Endothelial cell (in vitro differentiated cells): ENCODE results near the gene SNX12. TPM values are rescaled to one million over a fixed set of nuclear protein-coding genes. Genes with fewer than 3 reads are reported as not detected.

Experiments
- DNase-seq: peaks from one replicate; pipeline ENCODE4 v3.0.0; 2021; ENCODE audit warnings: low spot score
- H3K27ac Mint-ChIP-seq: one replicate; pipeline ENCODE4 v1.8.0; 2021; ENCODE audit warnings: mixed read lengths, inconsistent platforms; ENCODE audit not compliant: unreplicated experiment
- H3K27me3 Mint-ChIP-seq: one replicate; pipeline ENCODE4 v1.8.0; 2021; ENCODE audit warnings: mild to moderate bottlenecking, moderate library complexity, mixed read lengths, inconsistent platforms; ENCODE audit not compliant: unreplicated experiment
- H3K36me3 Mint-ChIP-seq: one replicate; pipeline ENCODE4 v1.8.0; 2021; ENCODE audit warnings: mild to moderate bottlenecking, low read depth, mixed read lengths, inconsistent platforms; ENCODE audit not compliant: unreplicated experiment
- H3K4me1 Mint-ChIP-seq: one replicate; pipeline ENCODE4 v1.8.0; 2021; ENCODE audit warnings: mild to moderate bottlenecking, mixed read lengths, inconsistent platforms; ENCODE audit not compliant: unreplicated experiment
- H3K4me3 Mint-ChIP-seq: one replicate; pipeline ENCODE4 v1.8.0; 2021; ENCODE audit warnings: mild to moderate bottlenecking, mixed read lengths, inconsistent platforms; ENCODE audit not compliant: unreplicated experiment
- H3K9me3 Mint-ChIP-seq: one replicate; pipeline ENCODE4 v1.8.0; 2021; ENCODE audit warnings: mixed read lengths, inconsistent platforms; ENCODE audit not compliant: unreplicated experiment
- CTCF ChIP-seq: fragments of 200-600 bp; sonication (generic); IDR thresholded peaks from one replicate; pipeline ENCODE4 v1.5.0; 2021; ENCODE audit warnings: antibody characterized with exemption; ENCODE audit not compliant: unreplicated experiment
- long read RNA-seq: library from polyadenylated mRNA; unstranded; transcript quantifications from one replicate; pipeline ENCODE4 v2.0.0, GENCODE V29; 2020; ENCODE audit not compliant: unreplicated experiment
- total RNA-seq: library from RNA; stranded (reverse); fragmentation: NEBNext Ultra II Directional; extraction: Animal tissue kit (Norgen Biotek cat#: 25700); gene quantifications from one replicate; pipeline ENCODE4 v1.2.1, GENCODE V29; 2021; ENCODE audit not compliant: unreplicated experiment

The SNX12 gene
- total RNA-seq: 95.0 TPM
- long read RNA-seq, partial matches to known transcripts: 0 of 3 reads
- long read RNA-seq, other reads (novel, unspliced or antisense): 2 of 3 reads

- Mint-ChIP-seq H3K9me3 (no peaks in the 10 kb centered on the region), H3K27me3 (no peaks in the 10 kb centered on the region), H3K36me3 (no peaks in the 10 kb centered on the region), H3K27ac (peak within 1 kb of the TSS; percentile 81), H3K4me1 (peaks cover 10% of the 10 kb centered on the region), H3K4me3 (peak within 1 kb of the TSS; percentile 98)
- no peak for TF ChIP-seq CTCF
- DNase-seq: peak; percentile 77
Measured at GRCh38 chrX:71068044-71068918, at the start of gene SNX12. Gene SNX12 (minus strand): TSS chrX:71068334. CDS start chrX:71068306, 28 bp downstream.

DNA sequence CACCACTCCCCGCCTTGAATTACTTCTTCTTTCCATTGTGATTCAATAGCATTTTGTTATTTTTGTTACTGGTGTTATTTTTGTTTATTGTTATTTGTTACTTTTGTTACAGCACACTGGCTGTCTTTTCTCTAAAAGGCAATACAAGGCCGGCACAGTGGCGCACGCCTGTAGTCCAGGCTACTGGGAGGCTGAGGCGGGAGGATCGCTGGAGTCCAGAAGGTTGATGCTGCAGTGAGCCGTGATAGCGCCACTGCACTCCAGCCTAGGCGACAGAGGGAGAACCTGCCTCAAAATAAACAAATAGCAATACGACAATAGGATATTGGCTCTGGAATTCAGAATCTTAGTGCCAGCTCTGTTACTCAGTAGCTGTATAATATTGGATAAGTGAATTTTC, 49.2 kb upstream of the SNX12 start:
- DNase-seq: no peak
- H3K9me3 Mint-ChIP-seq: no peaks in the 10 kb centered on the region
- H3K4me3 Mint-ChIP-seq: no peak overlapping the region
- peaks cover 9% of the 10 kb centered on the region for H3K36me3 Mint-ChIP-seq
- no peaks in the 10 kb centered on the region for H3K27me3 Mint-ChIP-seq
- no peak overlapping the region for H3K27ac Mint-ChIP-seq
- H3K4me1 Mint-ChIP-seq: no peaks in the 10 kb centered on the region
- no peak for TF ChIP-seq CTCF

GRCh38 chrX:71111921-71112431, 43.8 kb upstream of the SNX12 start:
- H3K27ac Mint-ChIP-seq: no peak overlapping the region
- TF ChIP-seq CTCF: no peak
- peaks cover 3% of the 10 kb centered on the region for H3K4me1 Mint-ChIP-seq
- DNase-seq: no peak
- no peak overlapping the region for H3K4me3 Mint-ChIP-seq
- H3K27me3 Mint-ChIP-seq: peaks cover 6% of the 10 kb centered on the region
- H3K36me3 Mint-ChIP-seq: no peaks in the 10 kb centered on the region
- H3K9me3 Mint-ChIP-seq: no peaks in the 10 kb centered on the region

GRCh38 chrX:71111141-71111843, 43.2 kb upstream of the SNX12 start, which contains the start of gene IL2RG:
Gene IL2RG (minus strand): TSS chrX:71111577. CDS start chrX:71111539, 38 bp downstream.
- no peaks in the 10 kb centered on the region for H3K36me3 Mint-ChIP-seq
- H3K4me1 Mint-ChIP-seq: peaks cover 3% of the 10 kb centered on the region
- DNase-seq: no peak
- no peak within 1 kb of the TSS for H3K4me3 Mint-ChIP-seq
- peaks cover 8% of the 10 kb centered on the region for H3K27me3 Mint-ChIP-seq
- TF ChIP-seq CTCF: no peak
- peak within 1 kb of the TSS; percentile 36 for H3K27ac Mint-ChIP-seq
- no peaks in the 10 kb centered on the region for H3K9me3 Mint-ChIP-seq
